GM19238 (cell line): ENCODE measurements around the gene PAN3.
"Not testable (repeated sequence)": the region's sequence is repeated elsewhere in the genome, so short reads cannot be mapped to it uniquely, and the experiment has no call there.

Experiments
- DNase-seq: peaks from one replicate; pipeline ENCODE4 v3.0.0; 2011; ENCODE audit warnings: low spot score; ENCODE audit not compliant: insufficient read length

PAN3 gene

DNA sequence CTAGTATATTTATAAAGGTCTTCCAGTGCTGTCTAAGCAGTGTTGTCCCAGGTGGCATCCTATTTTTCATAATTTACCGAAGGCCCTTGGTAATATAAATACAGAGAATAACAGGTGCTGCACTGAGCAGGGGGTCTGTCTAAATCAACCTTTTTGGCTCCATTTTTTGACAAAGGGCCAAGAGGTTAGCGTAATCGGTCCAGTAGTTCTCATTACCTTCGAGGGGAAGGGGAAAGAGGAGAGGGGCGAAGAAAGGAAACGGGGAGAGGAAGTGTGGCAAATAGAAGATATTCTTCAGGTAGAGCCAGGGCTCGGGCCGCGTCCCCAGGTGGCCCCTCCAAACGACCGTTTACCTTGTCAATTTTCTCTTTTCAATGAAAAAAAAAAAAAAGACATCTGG, 749 bp upstream of the PAN3 start:
- DNase-seq = no peak

DNA sequence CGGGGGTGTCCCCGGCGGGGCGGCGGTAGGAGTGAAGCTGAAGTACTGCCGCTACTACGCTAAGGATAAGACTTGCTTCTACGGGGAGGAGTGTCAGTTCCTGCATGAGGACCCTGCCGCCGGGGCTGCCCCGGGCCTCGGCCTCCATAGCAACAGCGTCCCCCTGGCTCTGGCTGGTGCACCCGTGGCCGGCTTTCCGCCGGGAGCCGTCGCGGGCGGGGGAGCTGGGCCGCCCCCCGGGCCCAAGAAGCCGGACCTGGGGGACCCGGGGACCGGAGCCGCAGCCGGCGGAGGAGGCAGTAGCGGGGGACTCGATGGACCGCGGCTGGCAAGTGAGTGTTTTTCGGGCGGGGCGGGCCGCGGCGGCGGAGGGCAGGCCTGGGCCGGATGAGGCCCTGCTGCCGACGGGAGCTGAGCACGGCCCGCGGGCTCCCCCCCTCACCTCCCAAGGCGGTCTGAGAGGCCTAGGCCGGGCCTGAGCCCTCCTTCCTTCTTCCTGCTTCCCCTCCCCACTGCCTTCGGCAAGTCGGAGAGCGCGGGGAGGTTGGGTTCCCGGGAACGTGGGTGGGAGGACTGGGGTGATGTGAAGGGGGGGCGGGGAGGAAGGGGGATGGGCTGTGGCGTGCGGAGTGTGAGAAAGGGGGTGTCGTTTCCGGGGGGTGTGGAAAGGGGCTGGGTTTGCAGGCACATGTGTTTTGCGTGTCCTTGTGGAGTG, 568 bp downstream of the PAN3 start:
- DNase-seq = peak; percentile 70

DNA sequence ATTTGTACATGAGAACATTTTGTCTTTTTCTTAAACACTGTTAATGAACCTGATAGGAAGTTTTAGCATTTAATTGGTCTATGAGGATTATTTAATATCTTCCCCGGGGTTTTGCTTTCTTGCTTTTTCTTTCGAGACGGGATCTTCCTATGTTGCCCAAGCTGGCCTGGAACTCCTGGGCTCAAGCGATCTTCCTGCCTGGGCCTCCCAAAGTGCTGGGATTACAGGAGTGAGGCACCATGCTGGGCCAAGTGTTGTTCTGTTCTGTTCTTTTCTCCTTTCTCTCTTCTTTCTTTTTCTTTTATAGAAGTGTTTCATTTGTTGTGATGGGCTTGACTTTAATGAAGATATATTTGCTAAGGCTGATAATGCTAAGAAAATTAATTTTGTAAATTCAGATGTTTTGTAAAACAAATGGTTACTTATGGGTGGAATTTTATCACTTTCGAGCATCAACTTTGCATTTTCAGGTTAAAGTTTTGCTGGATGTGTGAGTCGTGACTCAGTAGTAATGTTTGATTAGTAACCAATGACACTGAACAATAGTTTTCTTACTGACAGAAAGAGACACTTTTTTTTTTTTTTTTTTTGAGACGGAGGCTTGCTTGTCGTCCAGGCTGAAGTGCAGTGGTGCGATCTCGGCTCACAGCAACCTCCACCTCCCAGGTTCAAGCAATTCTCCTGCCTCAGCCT, 2.2 kb downstream of the PAN3 start:
- no peak for DNase-seq

DNA sequence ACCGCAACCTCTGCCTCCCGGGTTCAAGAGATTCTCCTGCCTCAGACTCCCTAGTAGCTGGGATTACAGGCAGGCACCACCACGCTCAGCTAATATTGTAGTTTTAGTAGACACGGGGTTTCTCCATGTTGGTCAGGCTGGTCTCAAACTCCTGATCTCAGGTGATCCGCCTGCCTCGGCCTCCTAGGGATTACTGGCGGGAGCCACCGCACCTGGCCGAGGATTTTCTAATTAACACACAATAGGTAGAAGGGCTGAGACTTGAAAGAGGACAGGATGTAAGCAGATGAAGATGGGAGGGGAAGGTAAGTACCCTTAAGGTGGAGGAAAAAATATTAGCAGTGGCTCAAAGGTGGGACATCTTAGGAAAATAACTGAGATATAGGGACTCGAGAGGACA, 3.2 kb downstream of the PAN3 start:
- DNase-seq = not testable (repeated sequence)

DNA sequence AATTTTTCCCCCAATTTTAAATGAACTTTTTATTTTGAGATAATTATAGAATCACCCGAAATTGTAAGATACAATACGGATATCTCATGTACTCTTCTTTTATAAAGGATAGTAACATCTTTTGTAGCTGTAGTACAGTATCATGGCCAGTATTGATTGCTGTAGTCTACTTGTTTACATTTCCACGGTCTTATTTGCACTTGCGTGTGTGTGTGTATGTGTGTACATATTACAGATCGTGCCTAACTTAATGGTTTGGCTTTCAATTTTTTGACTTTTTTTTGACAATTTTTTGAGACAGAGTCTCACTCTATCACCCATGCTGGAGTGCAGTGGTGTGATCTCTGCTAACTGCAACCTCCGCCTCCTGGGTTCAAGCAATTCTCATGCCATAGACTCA, 6.7 kb downstream of the PAN3 start:
- DNase-seq = no peak

- no peak for DNase-seq
These were observed 9.2 kb downstream of the PAN3 start for GRCh38 chr13:28147495-28147894.

GRCh38 chr13:28159057-28159456, 20.7 kb downstream of the PAN3 start:
- DNase-seq = no peak

- DNase-seq = no peak
These were observed 23.0 kb downstream of the PAN3 start for GRCh38 chr13:28161370-28161769.

- DNase-seq = no peak
These were observed 25.2 kb downstream of the PAN3 start for GRCh38 chr13:28163587-28163986.

DNA sequence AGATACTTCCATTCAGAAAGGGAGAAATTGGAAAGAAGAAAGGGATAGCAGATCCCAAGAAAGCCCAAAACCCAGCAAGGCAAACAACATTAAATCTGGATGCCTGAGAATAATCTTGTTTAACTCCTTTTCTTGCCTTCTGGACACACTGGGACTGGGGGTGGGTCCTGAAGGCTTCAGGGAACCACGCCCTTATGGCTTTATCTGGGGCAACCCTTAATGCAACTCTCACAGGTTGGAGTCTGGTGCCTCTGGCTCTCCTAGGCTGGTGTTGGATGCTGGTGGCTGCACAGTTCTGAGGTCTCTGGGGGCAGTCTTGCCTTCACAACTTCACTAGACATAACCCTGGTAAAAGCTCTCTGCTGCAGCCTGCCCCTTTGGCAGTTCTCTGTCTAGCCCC, 27.9 kb downstream of the PAN3 start:
- no peak for DNase-seq

DNA sequence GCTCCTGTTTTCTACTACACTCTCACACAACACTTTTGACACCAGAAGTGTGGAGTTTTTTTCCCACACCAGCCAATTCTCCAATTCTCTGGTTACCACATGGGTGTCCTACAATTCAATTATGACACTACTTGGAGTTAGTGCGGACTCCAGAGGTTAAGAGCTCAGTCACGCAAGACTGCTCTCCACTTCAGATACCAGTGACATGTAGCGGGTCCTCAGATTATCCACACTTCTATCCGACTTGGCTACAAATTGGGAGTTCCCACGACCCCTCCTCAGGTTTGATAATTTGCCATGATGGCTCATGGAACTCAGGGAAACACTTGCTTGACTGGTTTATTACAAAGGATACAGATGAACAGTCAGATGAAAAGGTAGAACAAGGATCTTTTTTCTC, 32.9 kb downstream of the PAN3 start:
- DNase-seq = no peak

GRCh38 chr13:28172947-28173346, 34.6 kb downstream of the PAN3 start:
- no peak for DNase-seq

- DNase-seq = no peak
These were observed 35.4 kb downstream of the PAN3 start for GRCh38 chr13:28173793-28174192.

GRCh38 chr13:28177327-28177726, 39.0 kb downstream of the PAN3 start:
- DNase-seq = no peak

DNA sequence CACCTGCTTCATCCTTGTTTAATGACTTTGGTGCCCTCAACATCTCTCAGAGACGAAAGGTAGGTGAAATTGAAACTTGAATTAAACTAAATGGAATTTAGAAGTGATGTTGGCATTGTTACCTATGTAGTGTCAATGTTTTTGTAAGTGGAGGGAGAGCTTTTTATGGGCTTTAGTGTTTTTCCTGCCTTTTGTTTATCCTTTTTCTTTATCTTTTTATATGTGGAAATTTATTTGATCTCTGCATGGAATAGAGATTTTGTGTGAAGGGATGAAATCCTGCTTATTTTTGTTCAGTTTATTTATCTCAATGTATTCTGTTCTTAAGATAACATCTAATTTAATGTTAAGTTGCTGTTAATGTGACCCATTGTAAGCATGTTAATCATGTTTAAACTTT, 39.5 kb downstream of the PAN3 start:
- DNase-seq = no peak

- no peak for DNase-seq
These were observed 41.6 kb downstream of the PAN3 start for GRCh38 chr13:28179974-28180373.

DNA sequence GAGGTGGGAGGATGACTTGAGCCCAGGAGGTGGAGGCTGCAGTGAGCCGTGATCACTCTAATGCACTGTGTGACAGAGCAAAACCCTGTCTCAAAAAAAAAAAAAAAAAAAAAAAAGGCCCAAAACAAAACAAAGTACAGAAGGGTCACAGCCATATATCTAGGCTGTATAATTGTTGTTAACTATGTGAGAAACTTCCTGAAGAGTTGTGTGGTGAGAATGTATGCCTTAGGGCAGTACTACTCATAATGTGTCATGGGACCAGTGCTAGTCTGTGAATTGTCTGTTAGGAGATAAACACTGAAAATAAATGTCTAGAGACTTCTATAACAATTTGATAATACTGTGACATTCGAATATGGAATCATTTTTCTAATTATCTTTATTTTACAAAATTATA, 43.1 kb downstream of the PAN3 start:
- DNase-seq = no peak

DNA sequence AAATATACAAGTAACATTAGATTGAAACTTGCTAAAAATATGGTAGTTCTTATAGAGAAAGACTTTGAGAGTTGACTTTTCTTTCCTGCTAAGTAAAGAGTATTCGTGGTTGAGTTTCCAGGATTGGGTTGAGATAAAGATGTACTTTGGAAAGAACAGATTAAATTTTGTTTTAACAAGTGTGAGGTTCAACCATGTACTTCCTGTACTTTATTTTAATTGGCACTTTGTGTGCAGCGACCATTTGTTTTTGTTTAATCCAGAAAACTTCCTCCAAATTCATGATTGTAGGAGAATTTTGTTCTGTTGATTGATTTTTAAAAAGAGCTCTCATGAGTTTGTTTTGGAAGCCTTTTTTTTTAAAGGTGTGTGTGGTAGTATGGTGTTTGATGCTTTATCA, 46.9 kb downstream of the PAN3 start:
- no peak for DNase-seq

DNA sequence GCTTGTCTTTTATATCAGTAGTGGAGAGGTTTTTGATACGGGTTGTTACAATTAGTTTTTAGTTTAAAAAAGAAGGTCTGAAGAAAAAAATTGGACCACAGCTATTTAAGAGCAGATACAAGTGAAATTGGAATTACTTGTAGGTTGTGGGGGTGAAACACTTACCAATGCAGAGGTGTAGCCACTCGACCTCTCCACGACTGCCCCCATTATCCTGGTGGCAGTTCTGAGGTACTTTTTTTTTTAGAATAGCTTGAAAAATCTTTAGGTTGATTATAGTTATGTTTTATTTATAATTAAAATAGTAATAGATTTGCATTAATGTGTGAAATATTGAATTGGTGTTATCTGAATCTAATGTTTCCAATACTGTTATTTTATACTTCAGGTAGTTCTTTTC, 60.7 kb downstream of the PAN3 start:
- no peak for DNase-seq

DNA sequence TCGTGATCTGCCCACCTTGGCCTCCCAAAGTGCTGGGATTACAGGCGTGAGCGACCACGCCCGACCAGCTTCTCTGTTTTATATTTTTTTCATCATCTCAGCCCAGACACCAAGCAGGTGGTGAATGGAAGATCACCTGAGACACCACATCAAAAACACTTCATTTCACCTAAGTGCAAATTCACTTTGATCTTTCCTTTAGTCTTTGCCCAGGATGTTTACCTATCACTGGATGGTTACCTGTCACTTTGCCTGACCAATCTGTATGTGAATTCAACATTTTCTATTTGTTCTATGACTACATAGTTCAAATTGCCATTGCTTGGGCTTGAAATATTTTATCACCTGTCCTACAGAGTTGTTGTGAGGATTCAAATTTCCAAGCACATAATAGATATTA, 65.7 kb downstream of the PAN3 start:
- no peak for DNase-seq

- DNase-seq = no peak
These were observed 66.5 kb downstream of the PAN3 start for GRCh38 chr13:28204690-28205443.

- DNase-seq = no peak
These were observed 80.3 kb downstream of the PAN3 start for GRCh38 chr13:28218679-28219078.
